ENCODE data around the gene AMN. TPM values are rescaled to one million over a fixed set of nuclear protein-coding genes. Genes with fewer than 3 reads are reported as not detected.
"Not testable (repeated sequence)": the region's sequence is repeated elsewhere in the genome, so short reads cannot be mapped to it uniquely, and the experiment has no call there.

The AMN gene
- total RNA-seq, 2 experiments from 2014 or later = 0.17 TPM; not detected in 1

DNA sequence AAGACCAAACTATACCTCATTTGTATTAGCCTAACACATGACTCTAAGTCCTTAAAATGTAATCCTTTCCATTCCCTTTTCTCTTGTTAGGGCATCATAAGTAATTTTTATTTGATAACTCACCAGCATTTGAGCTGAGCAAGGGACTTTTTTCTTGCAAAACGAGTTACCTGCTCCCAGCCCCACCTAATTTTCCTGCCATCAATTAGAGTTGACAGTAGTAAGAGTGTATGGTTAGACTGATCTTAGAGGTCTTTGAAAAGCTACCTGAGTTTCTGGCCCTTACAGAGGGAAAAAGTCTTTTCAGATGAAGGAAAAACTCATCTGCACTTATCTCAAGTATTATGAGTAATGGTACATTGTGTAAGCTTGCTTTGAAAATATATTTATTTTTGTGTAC lies 33.7 kb upstream of the AMN start:
- Mint-ChIP-seq H3K4me3 (no peak overlapping the region), H3K36me3 (peaks cover 54% of the 10 kb centered on the region), H3K9me3 (no peaks in the 10 kb centered on the region), H3K27ac (no peak overlapping the region), H3K27me3 (no peaks in the 10 kb centered on the region), H3K4me1 (ENCODE audit: low read depth) (peaks cover 7% of the 10 kb centered on the region)
- ChIA-PET POLR2A (no interaction called here), CTCF (no interaction called here)
- intact Hi-C loops (cut with micrococcal nuclease) = no loop called here
- no peak for DNase-seq

DNA sequence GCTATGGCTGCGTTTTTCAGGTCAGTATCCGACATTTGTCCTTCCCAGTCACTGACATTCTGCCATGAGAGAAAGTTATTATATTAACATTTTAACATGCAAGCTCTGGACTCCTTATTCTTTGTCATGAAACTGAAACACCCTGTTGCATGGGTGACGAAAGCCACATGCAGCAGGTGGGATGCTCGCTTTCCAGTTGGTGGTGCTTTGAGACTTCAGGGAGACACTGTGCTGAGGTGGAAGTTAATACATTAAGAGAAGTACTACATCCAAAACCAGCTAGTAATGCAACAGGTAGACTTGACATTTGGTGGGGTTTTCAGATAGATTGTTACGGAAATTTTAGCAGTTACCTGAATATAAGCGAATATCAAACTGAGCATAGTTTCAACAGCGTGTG lies 32.8 kb upstream of the AMN start:
- no peak for DNase-seq
- no peaks in the 10 kb centered on the region for H3K9me3 Mint-ChIP-seq
- no peaks in the 10 kb centered on the region for H3K27me3 Mint-ChIP-seq
- ChIA-PET CTCF (interaction anchor here (0.6 to 0.8 kb wide), 2 partner anchors 195 to 601 kb away, joined by 3 to 5 read pairs; no protein-coding TSS in a partner anchor), POLR2A (no interaction called here)
- no peak overlapping the region for H3K27ac Mint-ChIP-seq
- peaks cover 54% of the 10 kb centered on the region for H3K36me3 Mint-ChIP-seq
- intact Hi-C loops (cut with micrococcal nuclease) = no loop called here
- peaks cover 4% of the 10 kb centered on the region for H3K4me1 Mint-ChIP-seq (ENCODE audit: low read depth)
- no peak overlapping the region for H3K4me3 Mint-ChIP-seq

DNA sequence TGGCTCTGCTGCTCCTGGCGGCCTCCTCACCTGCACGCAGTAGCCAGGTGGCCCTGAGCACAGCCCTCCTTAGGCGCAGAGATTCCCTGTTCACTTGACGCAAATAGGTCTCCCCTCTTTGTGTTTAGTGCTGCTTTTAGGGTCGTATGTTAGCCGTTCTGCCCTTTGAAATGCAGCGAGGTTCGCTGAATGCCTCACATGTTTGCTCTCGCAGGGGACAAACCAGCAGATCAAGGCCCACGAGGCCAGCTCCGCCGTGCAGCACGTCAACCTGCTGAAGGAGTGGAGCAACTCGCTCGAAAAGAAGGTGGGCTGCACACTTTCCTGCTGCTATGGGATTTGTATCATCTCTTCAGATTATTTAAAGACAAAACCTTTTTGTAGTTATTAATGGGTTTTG lies 31.4 kb upstream of the AMN start:
- Mint-ChIP-seq H3K27ac (no peak overlapping the region), H3K4me1 (ENCODE audit: low read depth) (peaks cover 4% of the 10 kb centered on the region), H3K9me3 (no peaks in the 10 kb centered on the region), H3K4me3 (no peak overlapping the region), H3K27me3 (no peaks in the 10 kb centered on the region), H3K36me3 (peaks cover 64% of the 10 kb centered on the region)
- ChIA-PET POLR2A (no interaction called here), CTCF (interaction anchor here (1.0 kb wide), 1 partner anchor 197 kb away, joined by 5 read pairs; no protein-coding TSS in a partner anchor)
- intact Hi-C loops (cut with micrococcal nuclease) = no loop called here
- no peak for DNase-seq

DNA sequence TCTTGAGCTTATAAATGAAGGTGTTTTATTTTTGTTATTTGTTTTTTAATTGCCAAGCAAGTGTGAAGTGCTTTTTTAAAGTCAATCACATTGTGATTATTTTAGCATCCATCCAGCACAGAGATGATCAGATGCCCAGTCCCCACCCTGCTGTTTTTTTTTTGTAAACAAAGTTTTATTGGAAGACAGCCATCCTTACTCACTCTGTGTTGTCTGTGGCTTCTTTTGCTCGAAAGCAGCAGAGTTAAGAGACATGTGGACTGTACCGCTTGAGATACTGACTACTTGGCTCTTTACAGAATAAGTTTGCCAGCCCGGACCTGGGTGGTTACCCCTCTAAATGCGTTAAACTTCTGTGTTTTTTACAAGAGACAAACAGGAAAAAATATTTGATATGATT lies 30.9 kb upstream of the AMN start:
- Mint-ChIP-seq H3K9me3 (no peaks in the 10 kb centered on the region), H3K4me3 (no peak overlapping the region), H3K27ac (no peak overlapping the region), H3K4me1 (ENCODE audit: low read depth) (peaks cover 4% of the 10 kb centered on the region), H3K27me3 (no peaks in the 10 kb centered on the region), H3K36me3 (peaks cover 63% of the 10 kb centered on the region)
- no peak for DNase-seq
- CTCF ChIA-PET = no interaction called here
- intact Hi-C loops (cut with micrococcal nuclease) = no loop called here
- POLR2A ChIA-PET = no interaction called here

DNA sequence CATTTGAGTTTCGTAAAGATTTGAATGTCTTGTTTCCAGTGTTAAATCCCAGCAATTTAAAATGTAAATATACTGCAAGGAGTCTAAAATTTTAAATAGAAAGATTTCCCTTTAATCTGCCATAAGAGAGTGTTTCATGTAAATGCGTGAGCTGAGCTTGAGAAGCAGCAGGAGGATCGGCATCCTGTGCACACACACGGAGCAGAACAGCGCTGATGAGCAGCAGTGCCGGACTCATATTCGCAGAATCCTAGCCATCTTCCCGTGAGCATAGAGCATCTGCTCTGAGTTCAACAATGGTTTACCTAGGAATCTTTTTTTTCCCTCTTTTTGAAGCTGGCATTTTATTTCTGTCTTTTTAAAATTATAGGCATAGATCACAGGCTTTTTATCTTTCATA lies 29.8 kb upstream of the AMN start:
- Mint-ChIP-seq H3K4me3 (no peak overlapping the region), H3K4me1 (ENCODE audit: low read depth) (peaks cover 4% of the 10 kb centered on the region), H3K36me3 (peaks cover 60% of the 10 kb centered on the region), H3K27ac (no peak overlapping the region), H3K9me3 (no peaks in the 10 kb centered on the region), H3K27me3 (no peaks in the 10 kb centered on the region)
- no peak for DNase-seq
- ChIA-PET CTCF (no interaction called here), POLR2A (no interaction called here)
- intact Hi-C loops (cut with micrococcal nuclease) = no loop called here

DNA sequence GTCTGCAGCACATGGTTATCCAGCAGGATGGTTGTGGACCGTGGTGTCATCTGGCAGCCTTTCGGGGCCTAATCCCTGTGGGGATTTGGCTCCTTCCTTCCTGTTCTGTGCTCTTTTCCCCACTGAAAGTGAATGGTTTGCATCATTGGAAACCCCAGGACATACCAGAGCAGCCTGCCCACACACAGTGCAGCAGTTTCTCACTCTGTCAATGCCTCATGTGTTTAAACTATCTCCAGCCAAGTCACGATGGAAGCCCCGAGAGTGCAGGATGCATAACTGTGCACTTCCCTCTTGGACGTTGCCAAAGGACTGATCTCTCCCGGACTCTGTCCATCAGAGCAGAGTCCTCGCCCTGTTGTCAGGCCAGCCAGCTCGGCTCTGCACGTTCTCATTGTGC lies 29.0 kb upstream of the AMN start:
- Mint-ChIP-seq H3K27me3 (no peaks in the 10 kb centered on the region), H3K27ac (no peak overlapping the region), H3K9me3 (no peaks in the 10 kb centered on the region), H3K36me3 (peaks cover 58% of the 10 kb centered on the region), H3K4me1 (ENCODE audit: low read depth) (peaks cover 8% of the 10 kb centered on the region), H3K4me3 (no peak overlapping the region)
- no peak for DNase-seq
- intact Hi-C loops (cut with micrococcal nuclease) = no loop called here
- POLR2A ChIA-PET = no interaction called here
- CTCF ChIA-PET = no interaction called here

DNA sequence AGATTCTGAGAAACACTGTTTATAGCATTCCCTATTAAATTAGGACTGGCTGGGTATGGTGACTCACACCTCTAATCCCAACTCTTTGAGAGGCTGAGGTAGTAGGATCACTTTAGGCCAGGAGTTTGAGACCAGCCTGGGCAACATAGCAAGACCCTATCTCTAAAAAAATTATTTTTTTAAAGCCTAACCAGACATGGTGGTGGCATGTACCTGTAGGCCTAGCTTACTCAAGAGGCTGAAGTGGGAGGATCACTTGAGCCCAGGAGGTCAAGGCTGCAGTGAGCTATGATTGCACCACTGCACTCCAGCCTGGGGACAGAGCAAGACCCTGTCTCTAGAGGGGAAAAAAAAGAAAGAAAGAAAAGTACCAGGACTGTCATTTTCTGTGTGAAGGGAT lies 25.7 kb upstream of the AMN start:
- H3K27ac Mint-ChIP-seq; H3K9me3 Mint-ChIP-seq; H3K27me3 Mint-ChIP-seq; intact Hi-C loops (cut with micrococcal nuclease); H3K4me3 Mint-ChIP-seq; POLR2A ChIA-PET; DNase-seq: not testable (repeated sequence)
- H3K36me3 Mint-ChIP-seq = peaks cover 51% of the 10 kb centered on the region
- peaks cover 18% of the 10 kb centered on the region for H3K4me1 Mint-ChIP-seq (ENCODE audit: low read depth)
- CTCF ChIA-PET = interaction anchor here (0.8 to 1.4 kb wide), 2 partner anchors 79 to 202 kb away, joined by 3 to 8 read pairs; no protein-coding TSS in a partner anchor

DNA sequence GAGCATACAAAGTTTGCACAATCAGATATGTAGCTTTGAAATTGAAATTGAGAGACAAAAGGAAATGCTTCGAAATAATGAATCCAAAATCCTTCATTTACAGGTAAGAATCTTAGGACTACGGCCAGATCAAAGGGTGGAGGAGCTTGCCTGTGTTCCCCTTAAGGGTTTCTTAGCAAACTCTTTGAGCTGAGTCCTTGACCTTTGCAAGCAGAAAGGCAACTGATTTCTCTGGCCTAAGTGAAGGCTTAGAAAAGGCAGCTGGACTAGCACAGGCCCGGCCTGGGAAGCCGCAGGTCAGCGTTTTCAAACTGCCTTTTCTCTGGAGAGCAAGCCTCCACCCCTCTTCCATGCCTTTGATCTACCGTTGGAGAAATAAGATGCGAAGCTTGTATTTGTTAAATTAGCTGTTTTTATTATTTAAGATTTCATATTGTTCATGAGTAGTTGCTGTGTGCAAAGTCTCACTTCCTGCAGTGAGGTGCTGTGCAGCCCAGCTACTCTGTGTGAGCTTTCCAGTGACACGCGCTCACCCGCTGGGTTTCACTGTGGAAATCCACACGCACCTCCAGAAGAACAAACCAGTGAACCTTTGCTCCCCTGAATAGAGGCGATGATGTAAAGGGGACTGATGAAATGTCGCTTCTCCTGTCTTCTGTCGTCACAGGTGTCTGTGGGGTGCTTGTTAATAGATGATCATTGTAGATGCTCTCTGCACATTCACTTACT lies 25.0 kb upstream of the AMN start:
- no peaks in the 10 kb centered on the region for H3K27me3 Mint-ChIP-seq
- peak overlapping the region; percentile 26 for H3K27ac Mint-ChIP-seq

DNA sequence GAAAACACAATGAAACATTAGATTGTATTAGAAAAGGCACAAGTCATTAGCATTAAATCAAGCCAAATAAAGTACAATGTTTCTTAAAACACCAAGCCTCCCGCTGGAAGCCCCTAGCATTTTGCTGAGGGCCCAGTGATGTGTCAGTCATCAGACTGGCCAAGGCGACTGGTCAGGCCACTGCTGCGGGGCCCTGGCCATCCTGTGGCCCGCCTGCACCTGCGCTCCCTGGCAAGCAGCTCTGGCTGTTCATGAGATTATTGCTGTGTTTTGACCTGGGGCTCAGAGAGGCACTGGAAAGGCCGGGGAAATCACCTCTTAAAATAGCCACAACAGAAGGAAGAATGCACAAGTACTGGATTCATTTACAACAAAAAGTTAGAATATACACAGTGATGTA lies 24.2 kb upstream of the AMN start:
- no peak for DNase-seq
- Mint-ChIP-seq H3K4me3 (no peak overlapping the region), H3K27me3 (no peaks in the 10 kb centered on the region), H3K4me1 (ENCODE audit: low read depth) (peaks cover 18% of the 10 kb centered on the region), H3K36me3 (peaks cover 51% of the 10 kb centered on the region), H3K9me3 (no peaks in the 10 kb centered on the region), H3K27ac (peak overlapping the region; percentile 64)
- ChIA-PET POLR2A (no interaction called here), CTCF (no interaction called here)
- intact Hi-C loops (cut with micrococcal nuclease) = no loop called here

More for the DNA sequence above, 25.0 kb upstream of the AMN start:
- no peak for DNase-seq
- H3K4me3 Mint-ChIP-seq = no peak overlapping the region
- intact Hi-C loops (cut with micrococcal nuclease) = no loop called here
- ChIA-PET CTCF (interaction anchor here (0.8 to 1.4 kb wide), 2 partner anchors 79 to 202 kb away, joined by 3 to 8 read pairs; no protein-coding TSS in a partner anchor), POLR2A (no interaction called here)
- peaks cover 48% of the 10 kb centered on the region for H3K36me3 Mint-ChIP-seq
- H3K4me1 Mint-ChIP-seq (ENCODE audit: low read depth) = peaks cover 18% of the 10 kb centered on the region
- H3K9me3 Mint-ChIP-seq = no peaks in the 10 kb centered on the region

DNA sequence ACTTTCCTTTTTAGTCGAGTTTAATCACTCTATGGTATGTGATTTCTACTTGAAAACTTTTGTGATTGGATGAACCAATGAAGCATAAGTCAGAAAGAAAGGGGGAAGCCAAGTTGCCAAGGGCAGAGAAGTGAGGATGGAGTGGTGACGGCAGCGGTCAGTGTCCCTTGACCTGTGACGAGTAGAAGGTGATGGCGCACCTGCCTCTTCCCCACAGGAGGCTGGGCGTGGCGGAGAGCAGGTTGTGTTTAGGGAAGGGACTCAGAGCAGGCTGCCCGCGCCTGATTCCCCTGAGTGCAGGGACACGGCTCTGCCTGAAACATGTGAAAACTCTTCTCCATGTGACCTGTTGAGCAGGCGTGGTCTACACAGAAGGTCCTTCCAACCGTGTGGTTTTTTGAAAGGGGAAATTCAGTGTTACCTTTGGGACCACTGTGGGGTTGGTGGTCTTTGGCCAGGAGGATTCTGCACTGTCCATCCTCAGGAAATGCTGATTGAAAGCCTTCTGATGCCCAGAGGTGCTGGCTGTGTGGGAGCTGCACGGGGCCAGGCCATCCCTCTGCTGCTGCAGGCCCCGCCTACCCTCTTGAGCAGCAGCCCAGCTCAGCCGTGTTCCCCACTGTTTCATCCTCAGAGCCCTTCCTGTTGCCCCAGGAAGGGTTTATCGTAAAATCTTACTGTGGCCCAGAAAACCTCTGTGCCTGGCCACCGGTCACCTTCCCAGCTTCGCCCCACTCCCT lies 23.5 kb upstream of the AMN start:
- H3K9me3 Mint-ChIP-seq = no peaks in the 10 kb centered on the region
- ChIA-PET CTCF (no interaction called here), POLR2A (no interaction called here)
- H3K4me1 Mint-ChIP-seq (ENCODE audit: low read depth) = peaks cover 14% of the 10 kb centered on the region
- no peak overlapping the region for H3K4me3 Mint-ChIP-seq
- peaks cover 53% of the 10 kb centered on the region for H3K36me3 Mint-ChIP-seq
- H3K27ac Mint-ChIP-seq = peak overlapping the region; percentile 64
- intact Hi-C loops (cut with micrococcal nuclease) = no loop called here
- H3K27me3 Mint-ChIP-seq = no peaks in the 10 kb centered on the region
- DNase-seq = no peak

DNA sequence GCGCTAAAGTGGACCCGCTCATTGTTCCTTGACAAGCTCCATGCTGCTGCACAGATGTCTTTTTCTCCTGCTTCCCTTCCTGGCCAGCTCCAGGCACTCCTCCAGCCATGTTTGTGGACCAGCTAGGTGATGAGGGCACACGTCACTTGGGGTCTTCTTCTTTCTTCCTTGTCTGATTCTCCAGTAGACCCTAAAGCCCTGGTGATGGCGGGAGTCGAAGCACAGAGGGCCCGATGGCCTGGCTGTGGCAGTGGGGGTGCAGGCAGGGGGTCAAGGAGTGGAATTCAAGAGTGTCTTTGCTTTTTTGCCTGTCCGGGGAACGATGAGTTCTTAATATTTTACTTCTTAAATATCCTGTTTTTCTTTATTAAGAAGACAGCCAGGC lies 23.0 kb upstream of the AMN start:
- peak overlapping the region; percentile 9 for H3K27ac Mint-ChIP-seq
- no peak overlapping the region for H3K4me3 Mint-ChIP-seq
- intact Hi-C loops (cut with micrococcal nuclease) = no loop called here
- no peaks in the 10 kb centered on the region for H3K9me3 Mint-ChIP-seq
- DNase-seq = no peak
- CTCF ChIA-PET = no interaction called here
- H3K36me3 Mint-ChIP-seq = peaks cover 52% of the 10 kb centered on the region
- H3K4me1 Mint-ChIP-seq (ENCODE audit: low read depth) = peaks cover 14% of the 10 kb centered on the region
- POLR2A ChIA-PET = no interaction called here
- H3K27me3 Mint-ChIP-seq = no peaks in the 10 kb centered on the region

DNA sequence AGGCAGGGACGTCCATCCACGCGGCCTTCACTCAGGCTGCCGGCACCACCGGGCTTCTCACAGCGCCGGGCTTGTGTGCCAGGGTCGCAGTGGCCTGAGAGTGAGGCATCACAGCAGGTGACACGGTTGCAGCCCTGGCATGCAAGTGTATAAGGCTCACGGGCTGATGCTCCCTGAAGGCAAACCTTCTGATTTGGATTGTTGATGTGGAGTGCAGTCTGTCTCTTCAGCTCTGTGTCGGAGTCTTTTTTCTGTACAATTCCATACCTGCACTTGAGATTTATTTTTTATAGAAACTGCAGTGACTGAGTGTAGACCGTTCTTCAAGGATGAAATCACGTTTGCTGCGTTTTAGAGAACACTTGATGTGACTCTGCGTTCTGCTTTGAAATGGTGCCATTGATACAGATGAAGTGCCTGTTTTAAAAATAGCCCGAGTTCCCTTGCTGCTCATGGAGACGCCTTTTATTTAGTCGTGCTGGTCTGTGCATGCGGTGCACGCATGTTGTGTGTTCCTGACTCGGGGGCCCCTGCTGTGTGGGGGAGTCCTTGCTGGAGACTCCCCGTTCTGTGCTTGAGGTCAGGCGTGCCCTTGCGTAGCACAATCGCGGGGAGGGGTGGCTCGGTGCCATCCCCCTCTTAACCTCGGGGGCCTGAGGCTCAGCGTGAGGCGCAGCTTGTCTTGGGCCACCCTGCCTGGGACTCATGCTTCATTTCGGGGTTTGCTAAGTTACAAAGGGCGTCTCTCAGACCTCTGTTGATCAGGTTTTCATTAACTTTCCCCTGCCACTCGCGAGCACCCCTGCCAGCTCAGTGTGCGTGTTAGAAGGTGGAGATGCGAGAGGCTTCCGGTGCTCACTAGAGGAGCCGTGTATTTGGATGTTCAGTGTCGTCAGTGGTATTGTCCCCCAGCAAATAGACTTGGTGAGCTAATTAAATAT lies 21.6 kb upstream of the AMN start:
- H3K9me3 Mint-ChIP-seq = no peaks in the 10 kb centered on the region
- H3K4me1 Mint-ChIP-seq (ENCODE audit: low read depth) = peaks cover 14% of the 10 kb centered on the region
- ChIA-PET CTCF (no interaction called here), POLR2A (no interaction called here)
- no peak for DNase-seq
- no peaks in the 10 kb centered on the region for H3K27me3 Mint-ChIP-seq
- H3K36me3 Mint-ChIP-seq = peaks cover 50% of the 10 kb centered on the region
- peak overlapping the region; percentile 72 for H3K27ac Mint-ChIP-seq
- intact Hi-C loops (cut with micrococcal nuclease) = no loop called here
- H3K4me3 Mint-ChIP-seq = no peak overlapping the region
